Activated T-cell treated with anti-CD3 and anti-CD28 coated beads, Interleukin-2, amount 50 U/mL, for 72 hours (primary cell): ENCODE data around the gene ZNF438. TPM values are rescaled to one million over a fixed set of nuclear protein-coding genes. Genes with fewer than 3 reads are reported as not detected.
"Not testable (repeated sequence)": the region's sequence is repeated elsewhere in the genome, so short reads cannot be mapped to it uniquely, and the experiment has no call there.

ENCODE experiments used
- ATAC-seq, 2 donors: fragments of 150-1000 bp; cut with Tn5 transposase; replicated peaks in 1 of 2; 2 replicates each; pipeline ENCODE4 v1.10.0; 2021; ENCODE audit warnings: moderate library complexity in 2 of 2, mild to moderate bottlenecking in 1 of 2
- DNase-seq, 2 donors: peaks; one replicate each; pipeline ENCODE4 v3.0.0; 2021 to 2022; ENCODE audit warnings: mixed read lengths in 1 of 2
- H3K27ac Mint-ChIP-seq: one replicate; pipeline ENCODE4 v1.8.0; 2022; ENCODE audit warnings: mild to moderate bottlenecking, moderate library complexity, mixed read lengths
- H3K27me3 Mint-ChIP-seq: one replicate; pipeline ENCODE4 v1.8.0; 2022; ENCODE audit warnings: low read depth, mixed read lengths
- H3K36me3 Mint-ChIP-seq, 2 donors: one replicate each; pipeline ENCODE4 v1.8.0; 2022; ENCODE audit warnings: mixed read lengths in 2 of 2, mild to moderate bottlenecking in 1 of 2; ENCODE audit not compliant: insufficient read depth in 2 of 2
- H3K4me1 Mint-ChIP-seq: one replicate; pipeline ENCODE4 v1.8.0; 2022; ENCODE audit warnings: low read depth, mixed read lengths
- H3K4me3 Mint-ChIP-seq, 2 donors: one replicate each; pipeline ENCODE4 v1.8.0; 2022; ENCODE audit warnings: mild to moderate bottlenecking in 2 of 2, mixed read lengths in 2 of 2, moderate library complexity in 2 of 2
- H3K9me3 Mint-ChIP-seq, 2 donors: one replicate each; pipeline ENCODE4 v1.8.0; 2022; ENCODE audit warnings: mixed read lengths in 2 of 2
- total RNA-seq, 2 donors: library from RNA; stranded (reverse); gene quantifications; one replicate each; pipeline ENCODE4 v1.2.3, GENCODE V29; 2022

The ZNF438 gene
- total RNA-seq, 2 donors from 2014 or later: 5.2 to 5.4 TPM

DNA sequence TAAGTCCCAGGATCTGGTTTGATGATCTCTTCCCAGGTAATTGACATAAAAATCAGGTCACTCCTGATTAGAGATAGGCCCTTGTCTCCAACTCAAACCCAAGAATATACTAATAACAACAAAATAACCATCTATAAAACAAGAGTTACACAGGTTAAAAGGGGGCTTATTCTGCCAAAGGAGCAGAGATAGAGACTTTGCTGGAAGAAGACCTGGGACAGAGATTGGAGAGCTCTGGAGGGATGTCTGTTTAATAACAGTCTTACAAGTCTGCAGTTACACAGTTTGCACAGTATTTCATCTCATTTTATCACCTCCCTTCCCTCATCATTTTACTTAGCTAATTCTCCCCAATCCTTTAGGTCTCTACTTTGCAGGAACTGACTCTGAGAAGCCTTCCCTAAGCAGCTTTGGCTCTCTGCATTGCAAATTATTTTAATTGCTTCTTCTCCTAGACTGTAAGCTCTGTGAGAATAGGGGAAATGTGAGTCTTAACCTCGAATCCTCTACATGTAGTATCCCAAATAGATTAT is 3.7 kb upstream of the ZNF438 start:
- no peak for ATAC-seq
- Mint-ChIP-seq H3K4me1 (peaks cover 14% of the 10 kb centered on the region), H3K27ac (no peak overlapping the region), H3K36me3 (no peaks in the 10 kb centered on the region), H3K4me3 (no peak overlapping the region), H3K9me3 (peaks cover 0 to 2% of the 10 kb centered on the region in 2 donors), H3K27me3 (no peaks in the 10 kb centered on the region)
- DNase-seq: no peak

DNA sequence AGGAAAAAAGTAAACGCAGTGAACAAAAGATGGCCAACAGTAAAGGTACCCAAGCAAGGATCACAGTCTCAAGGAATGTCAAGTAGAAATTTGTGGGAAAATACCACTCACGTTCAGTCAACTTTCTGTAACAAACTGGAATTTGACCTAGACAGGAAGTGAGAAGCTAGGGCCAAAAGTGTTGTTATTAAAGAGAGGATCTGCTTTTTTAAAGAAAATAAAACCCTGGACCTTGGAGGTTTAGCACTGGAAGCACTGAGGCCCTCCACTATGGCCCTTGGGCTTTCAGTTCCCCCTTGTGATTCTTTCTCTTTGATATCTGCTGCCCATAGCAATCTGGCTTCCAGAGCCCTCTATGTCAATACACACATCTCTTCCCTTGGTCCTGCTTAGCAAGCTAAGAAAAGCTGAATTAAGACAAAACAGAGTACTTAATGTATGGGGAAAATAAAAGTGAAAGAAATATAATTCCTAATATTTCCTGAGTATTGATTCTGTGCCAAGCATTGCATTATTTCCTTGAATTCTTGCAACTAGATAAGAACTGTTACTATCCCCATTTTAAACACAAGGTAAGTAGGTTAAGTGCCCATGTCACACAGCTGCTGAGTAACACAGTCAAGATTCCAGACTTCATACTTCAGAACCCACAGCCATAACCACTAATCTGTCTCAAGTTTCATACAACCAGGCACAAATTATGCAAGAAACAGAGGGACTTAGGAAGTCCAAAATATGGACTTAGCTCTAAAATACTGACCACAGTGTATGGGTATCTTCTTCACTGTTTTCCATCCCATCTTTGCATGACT is 2.6 kb upstream of the ZNF438 start:
- Mint-ChIP-seq H3K27me3 (no peaks in the 10 kb centered on the region), H3K36me3 (no peaks in the 10 kb centered on the region), H3K27ac (no peak overlapping the region), H3K4me1 (peaks cover 18% of the 10 kb centered on the region), H3K4me3 (no peak overlapping the region), H3K9me3 (peaks cover 0 to 2% of the 10 kb centered on the region in 2 donors)
- ATAC-seq (no peak), DNase-seq (no peak)

DNA sequence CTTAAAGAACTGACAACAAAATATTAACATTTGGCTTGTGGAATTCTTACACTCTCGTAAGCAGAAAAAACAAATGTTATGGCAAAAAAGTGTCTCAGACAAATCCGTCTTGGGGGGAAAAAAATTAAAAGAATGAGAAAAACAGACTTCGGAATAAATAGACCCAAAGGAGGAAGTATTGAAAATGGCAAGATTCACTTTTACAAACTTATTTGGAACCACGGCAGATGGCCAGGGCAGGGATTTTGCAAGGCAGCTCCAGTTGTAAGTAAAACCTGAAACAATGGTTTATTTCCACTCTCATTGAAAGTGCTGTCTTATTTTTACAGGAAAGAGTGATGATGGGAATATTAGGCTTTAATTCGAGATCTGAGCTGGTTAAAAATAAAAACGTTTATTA is 1.5 kb upstream of the ZNF438 start:
- peak overlapping the region; percentile 78 to 90 for H3K4me3 Mint-ChIP-seq
- H3K4me1 Mint-ChIP-seq: peaks cover 18% of the 10 kb centered on the region
- H3K9me3 Mint-ChIP-seq: peaks cover 0 to 2% of the 10 kb centered on the region in 2 donors
- no peaks in the 10 kb centered on the region for H3K27me3 Mint-ChIP-seq
- ATAC-seq: no peak
- peak overlapping the region; percentile 68 for H3K27ac Mint-ChIP-seq
- H3K36me3 Mint-ChIP-seq: no peaks in the 10 kb centered on the region
- DNase-seq: no peak

DNA sequence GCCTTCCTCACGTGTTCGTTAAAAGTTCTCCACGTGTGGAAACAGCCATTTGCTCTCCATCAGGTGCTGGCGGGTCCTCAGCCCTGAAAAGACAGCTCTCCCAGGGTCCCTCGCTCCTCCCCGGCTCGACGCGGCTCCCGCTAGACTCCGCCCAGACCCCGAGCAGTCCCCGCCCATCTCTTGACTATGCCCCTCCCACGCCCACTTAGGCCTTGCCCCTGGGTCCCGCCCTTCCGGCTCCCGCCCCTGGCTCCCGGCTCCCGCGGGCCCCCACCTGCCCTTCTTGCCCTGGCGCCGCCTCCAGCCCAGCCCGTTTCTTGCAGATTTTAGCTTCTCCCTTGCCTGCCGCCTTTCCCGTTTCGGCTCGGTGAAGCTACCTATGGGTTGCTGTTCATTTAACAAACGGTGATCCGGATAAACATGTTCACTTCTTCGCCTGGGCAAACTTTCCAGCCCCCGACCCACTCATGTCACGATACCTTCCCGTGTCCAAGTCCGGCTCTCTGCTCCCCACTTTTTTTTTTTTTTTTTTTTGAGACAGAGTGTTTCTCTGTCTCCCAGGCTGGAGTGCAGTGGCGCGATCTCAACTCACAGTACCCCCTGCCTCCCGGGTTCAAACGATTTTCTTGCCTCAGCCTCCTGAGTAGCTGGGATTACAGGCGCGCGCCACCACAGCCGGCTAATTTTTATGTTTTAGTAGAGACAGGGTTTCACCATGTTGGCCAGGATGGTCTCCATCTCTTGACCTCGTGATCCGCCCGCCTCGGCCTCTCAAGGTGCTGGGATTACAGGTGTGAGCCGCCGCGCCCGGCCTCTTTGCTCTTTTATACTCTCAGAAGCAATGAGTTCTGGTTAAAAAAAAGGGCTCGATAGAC is 830 bp upstream of the ZNF438 start:
- H3K27me3 Mint-ChIP-seq: no peaks in the 10 kb centered on the region
- no peaks in the 10 kb centered on the region for H3K36me3 Mint-ChIP-seq
- peak overlapping the region; percentile 78 to 90 for H3K4me3 Mint-ChIP-seq
- H3K4me1 Mint-ChIP-seq: peaks cover 18% of the 10 kb centered on the region
- peak overlapping the region; percentile 68 for H3K27ac Mint-ChIP-seq
- H3K9me3 Mint-ChIP-seq: no peaks in the 10 kb centered on the region
- peak; percentile 94 to 97 for DNase-seq
- peak; percentile 87 for ATAC-seq

DNA sequence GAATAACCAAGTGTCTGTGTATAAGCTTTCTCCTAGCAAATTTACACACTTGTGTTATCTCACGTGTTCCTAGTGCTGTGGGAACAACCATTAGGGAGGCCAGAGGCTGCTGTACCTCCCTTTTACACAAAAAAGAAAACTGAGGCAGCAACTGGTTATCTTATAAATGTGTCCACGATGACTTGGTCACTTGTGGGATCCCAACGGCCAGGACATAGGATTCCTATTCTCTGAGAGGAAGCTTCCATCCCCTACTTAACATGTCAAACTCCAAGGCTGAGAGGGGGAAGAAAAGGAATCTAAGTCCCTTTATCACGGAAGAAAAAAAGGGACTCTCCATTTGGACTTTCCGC is 484 bp downstream of the ZNF438 start:
- H3K4me3 Mint-ChIP-seq: peak overlapping the region; percentile 78 to 90
- H3K27ac Mint-ChIP-seq: peak overlapping the region; percentile 85
- H3K36me3 Mint-ChIP-seq: no peaks in the 10 kb centered on the region
- ATAC-seq (no peak), DNase-seq (no peak)
- no peaks in the 10 kb centered on the region for H3K9me3 Mint-ChIP-seq
- no peaks in the 10 kb centered on the region for H3K27me3 Mint-ChIP-seq
- H3K4me1 Mint-ChIP-seq: peaks cover 18% of the 10 kb centered on the region

DNA sequence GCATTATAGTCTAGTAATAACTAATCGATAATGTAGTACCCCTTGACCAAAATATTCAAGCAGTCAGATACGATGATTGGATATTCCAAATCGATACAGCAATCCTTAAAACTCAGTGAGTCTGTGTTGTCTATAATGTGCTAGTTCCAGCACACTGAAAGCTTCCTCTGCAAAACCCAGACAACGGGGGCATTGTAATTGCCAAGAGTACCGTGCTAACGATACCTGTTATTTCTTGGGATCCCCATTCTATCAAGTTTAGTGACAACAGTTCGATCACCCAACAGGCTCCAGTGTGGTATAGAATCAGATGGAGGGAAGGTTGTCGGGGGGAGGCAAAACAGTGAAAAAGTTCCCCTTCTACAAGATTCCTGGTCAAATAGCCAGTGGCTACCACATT is 865 bp downstream of the ZNF438 start:
- H3K27ac Mint-ChIP-seq: peak overlapping the region; percentile 85
- H3K36me3 Mint-ChIP-seq: no peaks in the 10 kb centered on the region
- no peaks in the 10 kb centered on the region for H3K27me3 Mint-ChIP-seq
- peaks cover 18% of the 10 kb centered on the region for H3K4me1 Mint-ChIP-seq
- DNase-seq: no peak
- H3K9me3 Mint-ChIP-seq: no peaks in the 10 kb centered on the region
- no peak for ATAC-seq
- H3K4me3 Mint-ChIP-seq: peak overlapping the region; percentile 78 to 90

DNA sequence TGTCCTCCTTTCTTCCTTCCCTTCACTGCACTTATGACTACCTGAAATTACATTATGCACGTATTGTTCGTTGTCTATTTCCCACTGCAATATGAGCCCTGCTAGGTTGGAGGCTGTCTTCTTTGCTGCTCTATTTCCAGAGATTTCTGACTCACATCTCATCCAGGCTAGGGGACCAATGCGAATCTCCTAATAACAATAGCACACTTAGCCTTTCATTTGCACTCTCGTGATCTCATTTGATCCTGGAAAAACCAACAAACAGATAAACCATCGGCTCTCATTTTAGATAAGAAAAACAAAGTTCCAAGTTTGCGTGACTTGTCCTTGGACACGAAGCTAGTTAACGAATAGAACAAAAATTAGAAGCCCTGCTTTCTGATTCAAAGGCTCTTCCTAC is 1.4 kb downstream of the ZNF438 start:
- DNase-seq (no peak), ATAC-seq (no peak)
- Mint-ChIP-seq H3K4me1 (peaks cover 18% of the 10 kb centered on the region), H3K4me3 (no peak overlapping the region), H3K36me3 (no peaks in the 10 kb centered on the region), H3K9me3 (no peaks in the 10 kb centered on the region), H3K27ac (peak overlapping the region; percentile 36), H3K27me3 (no peaks in the 10 kb centered on the region)

DNA sequence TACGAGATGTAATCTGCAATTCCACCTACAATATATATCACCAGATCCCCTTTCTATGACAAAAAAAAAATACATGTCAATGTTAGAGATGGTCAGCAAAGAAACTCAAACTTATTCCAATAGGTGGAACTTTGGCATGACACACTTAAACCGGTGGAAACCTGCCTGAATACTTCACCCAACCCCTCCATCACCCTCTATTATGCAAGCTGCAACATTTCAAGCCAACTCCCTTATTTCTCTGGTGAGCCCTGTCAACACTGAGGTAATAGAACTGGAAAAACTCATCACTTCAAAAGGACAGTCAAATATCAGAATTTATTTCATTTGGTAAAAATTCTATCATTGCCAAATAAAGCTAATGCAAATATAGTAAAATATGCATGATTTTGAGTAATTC is 3.6 kb downstream of the ZNF438 start:
- no peak for ATAC-seq
- Mint-ChIP-seq H3K36me3 (no peaks in the 10 kb centered on the region), H3K27me3 (no peaks in the 10 kb centered on the region), H3K9me3 (no peaks in the 10 kb centered on the region), H3K4me1 (peaks cover 18% of the 10 kb centered on the region), H3K27ac (no peak overlapping the region), H3K4me3 (no peak overlapping the region)
- DNase-seq: no peak

DNA sequence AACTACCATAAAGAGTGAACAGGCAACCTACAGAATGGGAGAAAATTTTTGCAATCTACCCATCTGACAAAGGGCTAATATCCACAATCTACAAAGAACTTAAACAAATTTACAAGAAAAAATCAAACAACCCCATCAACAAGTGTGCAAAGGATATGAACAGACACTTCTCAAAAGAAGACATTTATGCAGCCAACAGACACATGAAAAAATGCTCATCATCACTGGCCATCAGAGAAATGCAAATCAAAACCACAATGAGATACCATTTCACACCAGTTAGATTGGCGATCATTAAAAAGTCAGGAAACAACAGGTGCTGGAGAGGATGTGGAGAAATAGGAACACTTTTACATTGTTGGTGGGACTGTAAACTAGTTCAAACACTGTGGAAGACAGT is 5.4 kb downstream of the ZNF438 start:
- H3K27ac Mint-ChIP-seq, H3K4me3 Mint-ChIP-seq, DNase-seq, H3K36me3 Mint-ChIP-seq, H3K27me3 Mint-ChIP-seq, ATAC-seq, H3K9me3 Mint-ChIP-seq: not testable (repeated sequence)
- H3K4me1 Mint-ChIP-seq: peaks cover 12% of the 10 kb centered on the region

DNA sequence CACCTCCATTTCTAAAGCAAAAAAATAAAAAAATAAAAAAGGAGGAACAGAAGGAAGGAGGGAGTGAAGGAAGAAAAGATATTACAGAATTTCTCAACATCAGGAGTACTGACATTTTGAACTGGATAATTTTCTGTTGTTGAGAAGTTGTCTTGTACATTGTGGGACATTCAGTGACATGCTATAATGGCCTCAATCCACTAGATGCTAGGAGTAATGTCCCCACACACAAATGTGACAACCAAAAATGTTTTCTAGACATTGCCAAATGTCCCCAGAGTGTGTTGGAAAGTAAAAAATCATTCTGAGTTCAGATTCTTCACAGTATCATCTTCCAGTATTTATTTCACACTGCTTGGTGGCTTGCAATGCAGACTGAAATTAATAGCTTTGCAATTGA is 6.5 kb downstream of the ZNF438 start:
- ATAC-seq: no peak
- Mint-ChIP-seq H3K27me3 (no peaks in the 10 kb centered on the region), H3K9me3 (no peaks in the 10 kb centered on the region), H3K4me1 (peaks cover 4% of the 10 kb centered on the region), H3K27ac (no peak overlapping the region), H3K36me3 (no peaks in the 10 kb centered on the region), H3K4me3 (no peak overlapping the region)
- no peak for DNase-seq

DNA sequence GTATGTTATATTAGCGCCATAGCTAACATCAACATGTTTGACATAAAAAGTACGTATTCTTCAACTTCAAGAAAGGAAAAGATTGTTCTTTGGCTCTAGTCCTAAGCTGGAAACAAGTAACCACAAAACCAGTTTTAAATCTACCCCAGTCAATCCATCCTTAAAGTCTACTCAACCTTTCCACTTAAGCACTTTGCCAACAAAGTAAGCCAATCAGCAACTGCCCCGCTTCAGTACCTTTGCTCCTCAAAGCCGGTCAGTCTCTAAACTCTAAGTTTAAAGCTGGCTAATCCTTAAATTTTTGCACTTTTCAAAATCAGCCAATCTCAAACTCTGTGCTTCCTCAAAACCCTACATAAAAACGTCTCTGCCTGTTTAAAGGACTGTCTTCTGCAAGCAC is 8.1 kb downstream of the ZNF438 start:
- H3K4me3 Mint-ChIP-seq: no peak overlapping the region

DNA sequence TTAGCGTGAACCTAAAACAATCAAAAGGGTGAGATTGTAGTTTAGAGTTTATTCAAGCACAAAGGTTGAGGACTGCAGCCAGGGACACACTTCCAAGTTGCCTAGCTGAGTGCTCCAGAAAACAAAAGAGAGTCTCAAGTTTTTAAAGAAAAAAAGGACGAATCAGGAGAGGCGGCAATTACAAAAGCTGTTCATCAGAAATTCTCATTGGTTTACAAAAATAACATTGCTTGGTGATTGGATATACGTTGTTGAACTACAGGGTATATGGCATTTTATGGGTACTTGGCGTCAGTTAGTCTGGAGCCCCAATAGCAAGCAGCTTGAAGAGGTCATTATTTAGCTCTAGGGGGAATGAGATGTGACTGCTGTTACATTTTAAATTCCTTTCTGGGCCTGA is 11.5 kb downstream of the ZNF438 start:
- Mint-ChIP-seq H3K27me3 (no peaks in the 10 kb centered on the region), H3K9me3 (no peaks in the 10 kb centered on the region), H3K4me3 (no peak overlapping the region), H3K27ac (no peak overlapping the region), H3K4me1 (peaks cover 7% of the 10 kb centered on the region), H3K36me3 (no peaks in the 10 kb centered on the region)
- DNase-seq: no peak
- ATAC-seq: no peak

More for the DNA sequence above, 8.1 kb downstream of the ZNF438 start:
- Mint-ChIP-seq H3K4me1 (peaks cover 7% of the 10 kb centered on the region), H3K36me3 (no peaks in the 10 kb centered on the region), H3K9me3 (no peaks in the 10 kb centered on the region), H3K27me3 (no peaks in the 10 kb centered on the region), H3K27ac (no peak overlapping the region)
- ATAC-seq (no peak), DNase-seq (no peak)

DNA sequence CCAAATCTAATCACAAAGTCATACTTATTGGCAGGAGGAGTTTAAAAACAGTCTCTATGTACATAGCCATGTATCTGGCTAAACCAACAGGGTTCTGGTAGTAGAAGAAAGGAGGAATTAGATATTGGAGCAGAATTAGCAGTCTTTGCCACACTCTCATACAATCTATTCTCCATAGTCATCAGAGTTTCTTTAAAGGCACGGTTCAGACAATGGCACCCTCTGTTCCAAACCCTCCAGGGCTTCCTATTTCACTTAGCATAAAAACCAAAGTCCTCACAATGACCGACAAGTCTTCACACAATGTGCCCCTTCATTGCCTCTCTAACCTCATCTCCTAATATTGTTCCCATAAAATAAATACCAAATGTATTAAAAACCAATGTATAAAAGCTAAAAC is 12.7 kb downstream of the ZNF438 start:
- Mint-ChIP-seq H3K9me3 (no peaks in the 10 kb centered on the region), H3K4me1 (peaks cover 7% of the 10 kb centered on the region), H3K4me3 (no peak overlapping the region), H3K27me3 (no peaks in the 10 kb centered on the region), H3K36me3 (no peaks in the 10 kb centered on the region), H3K27ac (no peak overlapping the region)
- ATAC-seq: no peak
- no peak for DNase-seq
